ENCODE data around the gene SORBS1.

SORBS1 gene

DNA sequence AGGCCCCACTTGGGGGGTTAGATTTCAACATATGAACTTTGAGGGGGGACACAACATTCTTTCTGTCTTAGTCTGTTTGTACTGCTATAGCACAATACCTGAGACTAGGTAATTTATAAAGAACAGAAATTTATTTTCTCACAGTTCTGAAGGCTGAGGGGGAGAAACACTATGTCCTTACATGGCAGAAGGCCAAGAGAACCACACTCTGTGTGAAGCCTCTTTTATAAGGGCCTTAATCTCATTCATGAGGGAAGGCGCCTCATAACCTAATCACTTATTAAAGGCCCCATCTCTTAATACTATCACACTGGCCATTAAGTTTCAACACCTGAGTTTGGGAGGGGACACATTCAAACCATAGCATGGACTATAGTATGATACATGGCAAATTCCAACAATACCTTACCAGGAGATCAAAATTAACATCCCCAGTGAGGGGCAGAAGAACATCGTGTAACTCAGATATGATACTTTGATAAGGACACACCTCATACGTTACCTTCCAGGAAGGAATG lies 261.1 kb downstream of the SORBS1 start:
- TF ChIP-seq GATA3 (IDR thresholded peaks at IDR 0.05; ENCODE audit: low read depth, low read length) (no peak), GATA2 (IDR thresholded peaks at IDR 0.05; ENCODE audit: low read depth, low read length) (no peak)

DNA sequence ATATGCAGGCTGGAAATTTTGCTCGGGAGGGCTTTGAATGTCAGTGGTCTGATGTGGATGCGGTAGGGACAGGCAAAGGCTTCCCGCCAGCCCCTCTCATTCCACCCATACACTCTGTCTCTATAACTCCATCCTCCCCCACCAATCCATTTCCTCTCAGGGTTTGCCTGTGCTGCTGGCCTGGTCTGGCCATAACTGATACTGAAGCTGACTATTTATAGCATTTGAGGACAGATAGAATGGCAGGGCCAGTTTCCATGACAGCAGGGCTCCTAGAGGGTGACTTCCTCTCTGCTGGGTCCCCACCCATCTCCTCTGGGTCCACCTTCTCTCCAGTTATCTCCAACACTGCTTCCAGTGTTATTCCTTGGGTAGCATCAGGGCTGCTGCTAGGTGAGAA lies 263.8 kb downstream of the SORBS1 start:
- TF ChIP-seq GATA2 (IDR thresholded peaks at IDR 0.05; ENCODE audit: low read depth, low read length) = no peak
- TF ChIP-seq GATA3 (IDR thresholded peaks at IDR 0.05; ENCODE audit: low read depth, low read length) = no peak

- no peak for TF ChIP-seq GATA2 (IDR thresholded peaks at IDR 0.05; ENCODE audit: low read depth, low read length)
- no peak for TF ChIP-seq GATA3 (IDR thresholded peaks at IDR 0.05; ENCODE audit: low read depth, low read length)
Observed at GRCh38 chr10:95296764-95297163, 264.4 kb downstream of the SORBS1 start.

DNA sequence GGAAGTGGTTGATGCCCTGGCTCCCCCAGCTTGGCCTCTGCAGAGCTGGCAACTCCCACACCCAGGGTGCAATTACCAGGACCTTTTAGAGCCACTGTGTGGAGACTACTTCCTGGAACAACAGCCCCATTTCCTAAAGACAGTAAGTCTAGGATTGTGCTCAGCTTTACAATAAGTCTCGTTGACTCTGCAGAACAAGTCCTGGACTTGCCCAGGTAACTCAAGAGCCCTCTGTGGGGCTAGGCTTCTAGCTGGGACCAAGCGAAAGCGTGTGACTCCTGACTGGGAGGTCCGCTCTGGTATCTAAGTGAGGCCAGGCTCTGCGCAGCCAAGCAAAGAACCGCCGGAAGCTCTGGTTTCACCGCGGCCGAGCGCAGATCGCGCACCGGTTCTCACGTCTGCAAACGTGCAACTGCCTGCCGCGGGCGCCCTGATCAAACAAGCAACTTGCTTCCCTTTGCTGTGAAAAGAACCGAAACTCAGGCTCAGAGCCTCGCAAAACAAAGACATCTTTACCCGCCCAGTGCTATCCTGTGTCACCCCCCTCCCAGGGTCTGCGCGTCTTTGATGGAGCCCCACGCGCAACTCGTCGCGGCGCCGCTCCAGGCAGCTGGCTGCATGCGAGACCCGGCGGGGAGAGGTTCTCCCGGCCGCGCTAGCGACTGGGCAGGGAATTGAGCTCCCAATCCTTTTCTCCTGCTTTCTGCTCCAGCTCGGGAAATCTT lies 266.0 kb downstream of the SORBS1 start:
- TF ChIP-seq GATA2 (IDR thresholded peaks at IDR 0.05; ENCODE audit: low read depth, low read length) (no peak), GATA3 (IDR thresholded peaks at IDR 0.05; ENCODE audit: low read depth, low read length) (no peak)

DNA sequence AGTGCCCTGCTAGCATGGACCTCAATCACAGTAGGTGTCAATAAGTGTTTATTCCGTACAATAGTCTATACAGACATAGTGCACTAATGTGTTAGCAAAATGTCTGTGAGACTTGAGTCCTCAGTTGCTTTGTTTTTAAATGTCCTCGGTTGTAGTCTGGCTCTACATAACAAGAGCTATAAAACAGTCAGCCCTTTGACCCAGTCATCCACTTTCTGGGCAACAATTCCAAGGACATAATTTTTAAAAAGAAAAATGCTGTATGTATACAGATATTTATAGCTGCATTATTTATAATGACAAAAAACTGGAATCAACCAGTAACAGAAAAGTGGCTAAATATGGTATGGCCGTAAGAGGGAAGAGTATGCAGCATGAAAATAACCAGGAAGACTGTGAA lies 267.5 kb downstream of the SORBS1 start:
- TF ChIP-seq GATA2 (IDR thresholded peaks at IDR 0.05; ENCODE audit: low read depth, low read length) = no peak
- TF ChIP-seq GATA3 (IDR thresholded peaks at IDR 0.05; ENCODE audit: low read depth, low read length) = no peak

DNA sequence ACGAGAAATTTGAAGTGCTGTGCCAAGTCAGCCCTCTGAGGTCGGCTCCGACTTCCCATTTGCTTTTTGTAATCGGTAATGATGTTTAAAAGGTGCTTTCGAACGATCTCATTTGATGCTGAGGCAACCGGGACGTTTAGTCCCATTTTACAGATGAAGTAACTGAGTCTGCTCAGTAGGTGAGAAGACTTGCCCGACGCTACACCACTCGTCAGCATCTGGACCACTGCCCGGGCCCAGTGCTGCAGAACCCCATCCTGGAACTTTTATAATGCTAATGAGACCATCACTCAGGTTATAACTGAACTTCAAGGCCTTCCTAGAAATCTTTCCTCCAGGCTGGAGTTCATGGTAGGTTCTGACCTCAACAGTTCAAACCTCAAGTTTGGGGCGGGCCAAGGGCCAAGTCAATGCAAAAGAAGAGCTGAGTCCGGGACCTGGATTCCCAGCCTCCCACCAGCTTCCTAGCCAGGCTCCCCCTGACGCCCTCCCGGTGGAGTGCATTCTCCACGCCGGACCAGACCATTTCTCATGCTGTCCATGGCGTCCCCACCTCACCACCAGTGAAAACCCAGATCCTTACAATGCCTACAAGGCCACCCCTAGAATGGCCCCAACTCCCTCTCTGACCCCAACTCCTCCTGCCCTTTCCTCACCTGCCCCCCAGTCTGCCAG lies 269.7 kb downstream of the SORBS1 start:
- TF ChIP-seq GATA2 (IDR thresholded peaks at IDR 0.05; ENCODE audit: low read depth, low read length) (no peak), GATA3 (IDR thresholded peaks at IDR 0.05; ENCODE audit: low read depth, low read length) (no peak)

DNA sequence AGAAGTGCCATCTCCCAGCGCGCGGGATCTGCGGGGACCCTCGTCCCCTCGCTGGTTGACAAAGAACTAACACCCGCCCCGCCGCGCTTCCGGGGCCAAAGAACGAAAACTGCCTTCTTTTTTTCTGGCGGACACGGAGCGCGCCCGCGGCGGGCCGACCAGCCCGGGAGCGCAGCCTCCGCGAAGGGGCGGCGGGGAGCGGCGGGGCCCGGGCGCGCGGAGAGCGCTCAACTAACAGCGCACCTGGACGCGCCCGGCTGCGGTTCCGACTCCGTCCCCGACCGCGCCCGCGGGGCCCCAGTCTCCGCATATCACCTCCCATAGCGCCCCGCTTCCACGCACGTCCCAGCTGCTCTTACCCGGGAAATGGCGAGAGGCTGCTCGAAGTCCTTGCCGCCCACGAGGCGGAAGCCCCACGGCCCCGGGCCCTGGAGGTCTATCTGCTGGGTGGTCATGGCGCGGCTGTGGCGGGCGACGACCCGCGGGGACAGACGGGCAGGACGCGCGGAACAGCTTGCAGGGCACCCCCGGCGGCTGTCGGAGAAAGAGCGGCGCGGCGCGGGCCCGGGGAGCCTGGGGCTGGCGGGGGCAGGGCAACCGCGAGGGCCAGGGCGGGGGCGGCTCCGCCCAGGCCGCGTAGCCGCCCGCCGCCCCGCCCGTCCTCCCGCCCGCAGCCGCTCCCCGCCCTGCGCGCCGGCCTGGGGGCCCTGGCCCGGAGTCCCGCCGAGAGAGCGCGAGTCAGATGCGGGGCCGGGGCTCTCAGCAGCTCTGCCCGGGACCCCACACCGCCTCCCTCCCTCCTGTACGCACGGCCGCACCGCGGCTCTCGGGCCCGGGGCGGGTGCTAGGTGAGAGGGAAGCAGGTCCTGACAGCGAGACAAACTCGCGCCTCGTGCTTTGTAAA lies 270.5 kb downstream of the SORBS1 start, which contains the start of gene PDLIM1:
Gene PDLIM1, minus strand, starts transcription at position 543 of the 904 bp plus-strand sequence. Its CDS starts 88 bp downstream, at position 455.
- TF ChIP-seq GATA3 (IDR thresholded peaks at IDR 0.05; ENCODE audit: low read depth, low read length) (no peak), GATA2 (IDR thresholded peaks at IDR 0.05; ENCODE audit: low read depth, low read length) (no peak)

DNA sequence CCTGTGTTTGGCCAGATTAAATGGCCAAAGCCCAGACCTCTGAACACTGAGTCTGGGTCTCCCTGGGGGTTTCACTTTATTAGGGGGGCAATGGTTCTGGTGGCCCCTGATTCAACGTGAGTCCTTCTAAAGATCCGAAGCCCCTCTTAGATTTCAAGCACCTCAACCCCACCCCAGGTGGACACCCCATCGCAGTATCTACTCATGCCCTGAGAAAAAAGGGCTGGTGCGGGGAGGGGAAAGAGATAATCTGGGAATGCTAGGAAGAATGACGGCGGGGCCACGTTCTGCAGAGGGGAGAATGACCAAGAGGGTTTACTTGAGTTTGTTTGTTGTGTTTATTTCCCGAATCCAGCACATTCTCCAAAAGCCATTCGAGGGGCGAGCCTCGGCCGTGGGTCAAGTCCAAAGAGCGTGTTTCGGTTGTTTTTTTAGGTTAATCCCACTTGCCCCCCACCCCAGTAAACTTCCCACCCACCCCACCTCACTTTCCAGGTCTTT lies 271.2 kb downstream of the SORBS1 start:
- TF ChIP-seq GATA3 (IDR thresholded peaks at IDR 0.05; ENCODE audit: low read depth, low read length) (no peak), GATA2 (IDR thresholded peaks at IDR 0.05; ENCODE audit: low read depth, low read length) (no peak)

- TF ChIP-seq GATA3 (IDR thresholded peaks at IDR 0.05; ENCODE audit: low read depth, low read length) (no peak), GATA2 (IDR thresholded peaks at IDR 0.05; ENCODE audit: low read depth, low read length) (no peak)
Observed at GRCh38 chr10:95289003-95289920, 271.9 kb downstream of the SORBS1 start.

DNA sequence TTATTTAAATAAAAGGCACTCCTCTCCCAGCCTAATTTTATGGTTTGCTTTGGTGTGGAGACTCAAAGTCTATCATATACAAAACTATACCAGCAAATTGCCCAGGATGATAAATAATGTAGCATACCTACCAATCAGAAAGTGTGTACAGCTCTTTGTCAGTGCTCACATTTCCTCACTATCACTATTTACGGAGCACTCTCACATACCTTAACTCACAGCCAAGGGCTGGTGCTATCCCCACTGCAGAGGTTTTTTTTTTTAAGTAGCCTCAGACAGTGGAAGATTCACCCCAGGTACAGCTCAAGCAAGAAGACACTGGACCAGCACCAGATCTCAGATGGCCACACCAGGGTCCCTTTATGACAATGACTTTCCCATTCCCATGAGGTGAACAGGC lies 272.9 kb downstream of the SORBS1 start:
- TF ChIP-seq GATA2 (IDR thresholded peaks at IDR 0.05; ENCODE audit: low read depth, low read length) = no peak
- no peak for TF ChIP-seq GATA3 (IDR thresholded peaks at IDR 0.05; ENCODE audit: low read depth, low read length)

- TF ChIP-seq GATA2 (IDR thresholded peaks at IDR 0.05; ENCODE audit: low read depth, low read length) = no peak
- no peak for TF ChIP-seq GATA3 (IDR thresholded peaks at IDR 0.05; ENCODE audit: low read depth, low read length)
Observed at GRCh38 chr10:95287281-95287680, 273.9 kb downstream of the SORBS1 start.

GRCh38 chr10:95286707-95287106 lies 274.5 kb downstream of the SORBS1 start:
- TF ChIP-seq GATA2 (IDR thresholded peaks at IDR 0.05; ENCODE audit: low read depth, low read length) (no peak), GATA3 (IDR thresholded peaks at IDR 0.05; ENCODE audit: low read depth, low read length) (no peak)

- TF ChIP-seq GATA3 (IDR thresholded peaks at IDR 0.05; ENCODE audit: low read depth, low read length) = no peak
- no peak for TF ChIP-seq GATA2 (IDR thresholded peaks at IDR 0.05; ENCODE audit: low read depth, low read length)
Observed at GRCh38 chr10:95285556-95285955, 275.6 kb downstream of the SORBS1 start.

All from SH-SY5Y (cell line).